Vagina (tissue), 2 donors: ENCODE measurements around the gene MRPS34.

Source experiments
- POLR2A ChIP-seq, 2 donors: fragments of 450-650 bp; IDR thresholded peaks; one replicate each; pipeline ENCODE4 v1.6.1; 2017; ENCODE audit warnings: antibody characterized with exemption in 2 of 2, mild to moderate bottlenecking in 2 of 2, moderate library complexity in 2 of 2
- POLR2AphosphoS5 ChIP-seq, 2 donors: sonication (generic); formaldehyde crosslinking; IDR thresholded peaks; one replicate each; pipeline ENCODE4 v1.9.0; 2017; ENCODE audit warnings: antibody characterized with exemption in 2 of 2, mild to moderate bottlenecking in 2 of 2, low read depth in 1 of 2; ENCODE audit not compliant: insufficient read depth in 1 of 2
- TF ChIP-seq, protein P1 (sequence below), 3 experiments: fragments of 450-650 bp in 2 of 3; fragments of 200-600 bp in 1 of 3; sonication (generic) in 1 of 3; IDR thresholded peaks; one replicate each; pipeline ENCODE4 v1.5.1; 2017 to 2019; ENCODE audit warnings: antibody characterized with exemption in 3 of 3, mild to moderate bottlenecking in 2 of 3, moderate library complexity in 2 of 3

DNA sequence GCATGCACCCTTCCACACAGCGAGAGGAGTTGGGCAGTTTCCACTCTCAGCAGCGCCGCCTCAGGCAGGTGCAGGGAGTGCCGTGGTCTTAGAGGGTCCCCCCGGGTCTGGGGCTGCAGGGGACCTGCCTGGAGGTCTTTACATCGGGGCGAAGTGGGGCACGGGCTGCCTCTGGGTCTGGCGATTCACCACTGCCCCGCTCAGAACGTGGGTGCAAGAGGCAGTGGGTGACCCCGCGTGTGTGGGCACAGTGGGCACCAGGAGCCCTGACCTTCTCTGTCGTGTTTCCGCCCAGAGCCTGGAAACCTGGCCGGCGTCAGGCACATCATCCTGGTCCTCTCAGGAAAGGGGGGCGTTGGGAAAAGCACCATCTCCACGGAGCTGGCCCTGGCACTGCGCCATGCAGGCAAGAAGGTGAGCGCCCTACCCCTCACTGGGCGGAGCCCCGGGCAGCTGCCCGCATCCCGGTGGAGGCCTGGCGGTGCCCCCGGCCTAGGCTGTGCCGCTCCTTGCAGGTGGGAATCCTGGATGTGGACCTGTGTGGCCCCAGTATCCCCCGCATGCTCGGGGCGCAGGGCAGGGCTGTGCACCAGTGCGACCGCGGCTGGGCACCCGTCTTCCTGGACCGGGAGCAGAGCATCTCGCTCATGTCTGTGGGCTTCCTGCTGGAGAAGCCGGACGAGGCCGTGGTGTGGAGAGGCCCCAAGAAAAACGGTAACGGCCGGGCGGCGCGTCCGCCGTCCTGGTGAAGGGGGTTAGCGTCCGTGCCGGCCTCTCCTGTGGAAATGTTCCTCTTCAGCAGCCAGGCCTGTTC, 13.5 kb upstream of the MRPS34 start:
- TF ChIP-seq, protein P1, sequence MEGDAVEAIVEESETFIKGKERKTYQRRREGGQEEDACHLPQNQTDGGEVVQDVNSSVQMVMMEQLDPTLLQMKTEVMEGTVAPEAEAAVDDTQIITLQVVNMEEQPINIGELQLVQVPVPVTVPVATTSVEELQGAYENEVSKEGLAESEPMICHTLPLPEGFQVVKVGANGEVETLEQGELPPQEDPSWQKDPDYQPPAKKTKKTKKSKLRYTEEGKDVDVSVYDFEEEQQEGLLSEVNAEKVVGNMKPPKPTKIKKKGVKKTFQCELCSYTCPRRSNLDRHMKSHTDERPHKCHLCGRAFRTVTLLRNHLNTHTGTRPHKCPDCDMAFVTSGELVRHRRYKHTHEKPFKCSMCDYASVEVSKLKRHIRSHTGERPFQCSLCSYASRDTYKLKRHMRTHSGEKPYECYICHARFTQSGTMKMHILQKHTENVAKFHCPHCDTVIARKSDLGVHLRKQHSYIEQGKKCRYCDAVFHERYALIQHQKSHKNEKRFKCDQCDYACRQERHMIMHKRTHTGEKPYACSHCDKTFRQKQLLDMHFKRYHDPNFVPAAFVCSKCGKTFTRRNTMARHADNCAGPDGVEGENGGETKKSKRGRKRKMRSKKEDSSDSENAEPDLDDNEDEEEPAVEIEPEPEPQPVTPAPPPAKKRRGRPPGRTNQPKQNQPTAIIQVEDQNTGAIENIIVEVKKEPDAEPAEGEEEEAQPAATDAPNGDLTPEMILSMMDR (IDR thresholded peaks at IDR 0.05) = no peak
- TF ChIP-seq POLR2AphosphoS5 (IDR thresholded peaks at IDR 0.05; ENCODE audit: insufficient read depth in 1 of 2, low read depth in 1 of 2) (no peak), POLR2A (IDR thresholded peaks at IDR 0.05) (no peak)
